SK-N-SH (cell line): Measurements from ENCODE around the gene ANKFN1. TPM values are rescaled to one million over a fixed set of nuclear protein-coding genes. Genes with fewer than 3 reads are reported as not detected.

Experiments
- CTCF ChIA-PET: fragments of 300-600, 350-600 bp; formaldehyde crosslinking; extraction: SDS; loops from one replicate; lab custom pipeline; 2021; lab: Yijun Ruan, JAX
- POLR2A ChIA-PET: fragments of 350-600 bp; sonication (Branson Sonifier 250); formaldehyde crosslinking; extraction: SDS; loops from one replicate; lab custom pipeline; 2020; ENCODE audit warnings: antibody characterized with exemption, inconsistent platforms; lab: Yijun Ruan, JAX
- DNase-seq: peaks from one replicate; pipeline ENCODE4 v3.0.0; 2012
- H2AFZ ChIP-seq: fragments of 200-600 bp; sonication (generic); 2 replicates; pipeline ENCODE4 v1.8.1; 2016; ENCODE audit warnings: antibody characterized with exemption, mild to moderate bottlenecking, low read depth
- H3F3A ChIP-seq: fragments of 200-600 bp; sonication (generic); replicated peaks from 2 replicates; pipeline ENCODE3; 2016; ENCODE audit warnings: antibody characterized with exemption, mild to moderate bottlenecking; ENCODE audit not compliant: insufficient read depth
- H3K27ac ChIP-seq, 2 experiments: fragments of 200-500 bp in 1 of 2; fragments of 200-600 bp in 1 of 2; sonication (Bioruptor generic) in 1 of 2; sonication (generic), shearing (Covaris generic) in 1 of 2; 2 replicates each; pipeline versions ENCODE4 v1.5.1 to v1.6.1; 2014 to 2016; ENCODE audit warnings: low read depth in 2 of 2, inconsistent platforms in 1 of 2, low read length in 1 of 2, mild to moderate bottlenecking in 1 of 2, mixed read lengths in 1 of 2
- H3K27me3 ChIP-seq: fragments of 200-600 bp; sonication (generic), shearing (Covaris generic); 2 replicates; pipeline ENCODE4 v1.6.1; 2016; ENCODE audit warnings: mixed run types; ENCODE audit not compliant: insufficient read depth
- H3K36me3 ChIP-seq, 2 experiments: fragments of 200-500 bp in 1 of 2; fragments of 200-600 bp in 1 of 2; sonication (Bioruptor generic) in 1 of 2; sonication (generic) in 1 of 2; replicated peaks in 1 of 2; 2 replicates each; pipeline versions ENCODE3 to v1.5.1; 2014 to 2016; ENCODE audit warnings: low read length in 1 of 2, mild to moderate bottlenecking in 1 of 2; ENCODE audit not compliant: insufficient read depth in 2 of 2, control insufficient read depth in 1 of 2
- H3K4me1 ChIP-seq, 2 experiments: fragments of 200-500 bp in 1 of 2; fragments of 200-600 bp in 1 of 2; sonication (Bioruptor generic) in 1 of 2; sonication (generic), shearing (Covaris generic) in 1 of 2; 2 replicates each; pipeline versions ENCODE4 v1.5.1 to v1.6.1; 2014 to 2016; ENCODE audit warnings: low read depth in 1 of 2, low read length in 1 of 2, mixed run types in 1 of 2; ENCODE audit not compliant: insufficient read depth in 2 of 2, control insufficient read depth in 1 of 2
- H3K4me2 ChIP-seq: fragments of 200-600 bp; sonication (generic), shearing (Covaris generic); 2 replicates; pipeline ENCODE4 v1.6.1; 2017; ENCODE audit warnings: mixed run types
- H3K4me3 ChIP-seq, 2 experiments: fragments of 200-500 bp in 1 of 2; fragments of 200-600 bp in 1 of 2; sonication (Bioruptor generic) in 1 of 2; sonication (generic), shearing (Covaris generic) in 1 of 2; 2 replicates each; pipeline versions ENCODE4 v1.5.1 to v1.8.1; 2014 to 2016; ENCODE audit warnings: low read depth in 2 of 2, inconsistent platforms in 1 of 2, low read length in 1 of 2, mild to moderate bottlenecking in 1 of 2, mixed read lengths in 1 of 2, moderate library complexity in 1 of 2
- H3K79me2 ChIP-seq: fragments of 200-600 bp; sonication (generic); 2 replicates; pipeline ENCODE4 v1.8.1; 2017; ENCODE audit warnings: mild to moderate bottlenecking; ENCODE audit not compliant: insufficient read depth
- H3K9ac ChIP-seq: fragments of 200-600 bp; sonication (generic); 2 replicates; pipeline ENCODE4 v1.6.1; 2017; ENCODE audit warnings: mixed run types
- H3K9me2 ChIP-seq: fragments of 200-600 bp; sonication (generic); 2 replicates; pipeline ENCODE4 v1.6.1; 2017; ENCODE audit warnings: mixed run types
- H3K9me3 ChIP-seq: fragments of 200-600 bp; sonication (generic); 2 replicates; pipeline ENCODE4 v1.6.1; 2017; ENCODE audit warnings: mixed run types, mild to moderate bottlenecking, moderate library complexity
- H4K20me1 ChIP-seq: fragments of 200-600 bp; sonication (generic); 2 replicates; pipeline ENCODE4 v1.6.1; 2017; ENCODE audit warnings: mild to moderate bottlenecking, mixed run types; ENCODE audit not compliant: insufficient read depth
- ELF1 ChIP-seq: IDR thresholded peaks from 2 replicates; pipeline ENCODE4 v1.4.0; 2012
- EP300 ChIP-seq, 2 experiments: IDR thresholded peaks; 2 replicates each; pipeline versions ENCODE4 v1.4.0 to v1.6.1; 2012; ENCODE audit warnings: borderline replicate concordance in 1 of 2, low read depth in 1 of 2, low read length in 1 of 2
- EZH2phosphoT487 ChIP-seq: fragments of 200-600 bp; sonication (generic); IDR thresholded peaks from 2 replicates; pipeline ENCODE4 v1.6.1; 2017; ENCODE audit warnings: low read depth, mixed run types, mild to moderate bottlenecking, antibody characterized with exemption, moderate library complexity, borderline replicate concordance
- FOSL2 ChIP-seq: IDR thresholded peaks from 2 replicates; pipeline ENCODE4 v1.4.0; 2012; ENCODE audit warnings: low read depth, mild to moderate bottlenecking, moderate library complexity, borderline replicate concordance
- FOXJ3 ChIP-seq: sonication (generic); formaldehyde crosslinking; IDR thresholded peaks from 2 replicates; pipeline ENCODE4 v1.5.1; 2020; ENCODE audit warnings: mild to moderate bottlenecking, missing genetic modification reagents
- JUND ChIP-seq: IDR thresholded peaks from 2 replicates; pipeline ENCODE4 v1.4.0; 2012
- NRF1 ChIP-seq: IDR thresholded peaks from 2 replicates; pipeline ENCODE4 v1.6.1; 2012; ENCODE audit warnings: low read depth, mild to moderate bottlenecking, low read length
- POLR2AphosphoS5 ChIP-seq: IDR thresholded peaks from 2 replicates; pipeline ENCODE4 v1.6.1; 2012; ENCODE audit warnings: low read depth, low read length
- RCOR1 ChIP-seq: fragments of 150-350 bp; IDR thresholded peaks from 2 replicates; pipeline ENCODE4 v1.6.1; 2017; ENCODE audit warnings: antibody characterized with exemption, low read length
- RFX5 ChIP-seq: IDR thresholded peaks from 2 replicates; pipeline ENCODE4 v1.6.1; 2012; ENCODE audit warnings: mild to moderate bottlenecking, improper control_type of control experiment, low read length
- TAF1 ChIP-seq: IDR thresholded peaks from 2 replicates; pipeline ENCODE4 v1.6.1; 2012; ENCODE audit warnings: low read depth, mild to moderate bottlenecking, low read length, moderate library complexity, borderline replicate concordance
- TCF12 ChIP-seq: IDR thresholded peaks from 2 replicates; pipeline ENCODE4 v1.4.0; 2012
- TEAD4 ChIP-seq: IDR thresholded peaks from 2 replicates; pipeline ENCODE4 v1.4.0; 2012; ENCODE audit warnings: mild to moderate bottlenecking, borderline replicate concordance; ENCODE audit not compliant: insufficient read depth
- WGBS: methylation state at CpG from one replicate; pipeline ENCODE4 v1.1.6; 2017; ENCODE audit warnings: low lambda C conversion rate; 5-methylcytosine and 5-hydroxymethylcytosine counted together
- polyA plus RNA-seq, 3 experiments: library from polyadenylated mRNA; depleted of rRNA; stranded (reverse); fragments of >200 nt; gene quantifications; 2 replicates each; pipeline ENCODE4 v1.2.3, GENCODE V29; 2012
- TF ChIP-seq, protein P1 (sequence below): IDR thresholded peaks from 2 replicates; pipeline ENCODE4 v1.4.0; 2012; ENCODE audit warnings: low read depth, borderline replicate concordance
- TF ChIP-seq, protein P2 (sequence below): IDR thresholded peaks from 2 replicates; pipeline ENCODE4 v1.6.1; 2012; ENCODE audit warnings: mild to moderate bottlenecking, low read depth, low read length, moderate library complexity
- TF ChIP-seq, protein P3 (sequence below): fragments of 200-600 bp; sonication (generic); IDR thresholded peaks from 2 replicates; pipeline ENCODE4 v1.6.1; 2017; ENCODE audit warnings: antibody characterized with exemption, mild to moderate bottlenecking, moderate library complexity

Gene ANKFN1
- polyA plus RNA-seq, 1 of the 3 experiments (the other 2 are of a cell fraction) = 0.07 TPM

DNA sequence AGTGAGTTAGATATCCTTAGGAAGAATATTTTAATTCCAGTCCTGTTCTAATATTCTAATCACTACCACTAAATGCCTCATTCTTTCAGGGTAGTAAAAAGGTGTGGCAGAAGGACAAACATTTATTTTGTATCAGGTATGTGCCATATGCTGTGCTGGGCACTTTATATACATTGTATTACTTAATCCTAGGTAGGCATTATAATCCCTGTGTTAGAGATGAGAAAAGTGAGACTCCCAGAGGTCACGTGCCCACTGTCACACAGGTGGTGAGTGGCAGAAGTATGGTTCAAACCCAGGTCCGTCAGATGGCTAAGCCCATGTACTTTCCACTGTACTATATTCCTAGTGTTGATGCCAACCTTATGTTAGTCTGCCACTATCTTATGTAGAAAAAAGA is 335.5 kb downstream of the ANKFN1 start:
- H3K4me1 ChIP-seq = no peaks in the 10 kb centered on the region
- H3K36me3 ChIP-seq = no peaks in the 10 kb centered on the region
- no peak overlapping the region for H3K4me2 ChIP-seq
- H3K27ac ChIP-seq = no peak overlapping the region
- H4K20me1 ChIP-seq = no peaks in the 10 kb centered on the region
- no peaks in the 10 kb centered on the region for H3K79me2 ChIP-seq
- CTCF ChIA-PET = interaction anchor here (1.3 to 2.3 kb wide), 3 partner anchors 9 to 12 kb away, joined by 3 to 11 read pairs (median 3); no protein-coding TSS in a partner anchor
- H2AFZ ChIP-seq = no peak overlapping the region
- no peaks in the 10 kb centered on the region for H3K27me3 ChIP-seq
- H3K4me3 ChIP-seq = no peak overlapping the region
- no peaks in the 10 kb centered on the region for H3K9me3 ChIP-seq
- TF ChIP-seq ELF1 = no peak
- TF ChIP-seq, protein P1, sequence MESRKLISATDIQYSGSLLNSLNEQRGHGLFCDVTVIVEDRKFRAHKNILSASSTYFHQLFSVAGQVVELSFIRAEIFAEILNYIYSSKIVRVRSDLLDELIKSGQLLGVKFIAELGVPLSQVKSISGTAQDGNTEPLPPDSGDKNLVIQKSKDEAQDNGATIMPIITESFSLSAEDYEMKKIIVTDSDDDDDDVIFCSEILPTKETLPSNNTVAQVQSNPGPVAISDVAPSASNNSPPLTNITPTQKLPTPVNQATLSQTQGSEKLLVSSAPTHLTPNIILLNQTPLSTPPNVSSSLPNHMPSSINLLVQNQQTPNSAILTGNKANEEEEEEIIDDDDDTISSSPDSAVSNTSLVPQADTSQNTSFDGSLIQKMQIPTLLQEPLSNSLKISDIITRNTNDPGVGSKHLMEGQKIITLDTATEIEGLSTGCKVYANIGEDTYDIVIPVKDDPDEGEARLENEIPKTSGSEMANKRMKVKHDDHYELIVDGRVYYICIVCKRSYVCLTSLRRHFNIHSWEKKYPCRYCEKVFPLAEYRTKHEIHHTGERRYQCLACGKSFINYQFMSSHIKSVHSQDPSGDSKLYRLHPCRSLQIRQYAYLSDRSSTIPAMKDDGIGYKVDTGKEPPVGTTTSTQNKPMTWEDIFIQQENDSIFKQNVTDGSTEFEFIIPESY = no peak
- no peak overlapping the region for H3K9ac ChIP-seq
- POLR2A ChIA-PET = no interaction called here
- no peaks in the 10 kb centered on the region for H3F3A ChIP-seq
- DNase-seq = no peak
- no peaks in the 10 kb centered on the region for H3K9me2 ChIP-seq
- 10% methylated on average over 2 of the region's 2 CpGs for WGBS

DNA sequence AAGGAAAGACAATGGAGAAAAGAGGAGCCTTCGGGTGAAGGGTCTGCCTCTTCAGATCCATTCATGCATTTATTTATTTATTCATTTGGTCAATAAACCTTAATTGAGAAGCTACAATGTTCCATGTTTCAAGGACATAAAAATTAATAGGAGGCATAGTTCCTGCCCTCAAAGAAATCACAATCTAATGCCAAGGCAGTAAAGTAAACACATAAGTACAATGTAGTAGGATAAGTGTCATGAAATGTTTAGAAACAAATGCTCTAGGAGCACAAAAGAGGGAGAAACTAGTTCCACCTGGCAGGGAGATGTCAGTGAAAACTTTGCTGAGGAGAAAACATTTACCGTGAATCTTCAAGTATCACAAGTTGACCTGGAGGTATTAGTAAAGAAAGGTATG is 336.7 kb downstream of the ANKFN1 start:
- 3% methylated on average over 2 of the region's 2 CpGs for WGBS
- Histone ChIP-seq H3K4me2 (no peak overlapping the region), H3F3A (no peaks in the 10 kb centered on the region), H3K4me3 (no peak overlapping the region), H3K36me3 (no peaks in the 10 kb centered on the region), H2AFZ (no peak overlapping the region), H3K4me1 (no peaks in the 10 kb centered on the region), H4K20me1 (no peaks in the 10 kb centered on the region), H3K9me3 (no peaks in the 10 kb centered on the region), H3K27ac (no peak overlapping the region), H3K9me2 (no peaks in the 10 kb centered on the region), H3K27me3 (no peaks in the 10 kb centered on the region), H3K79me2 (no peaks in the 10 kb centered on the region), H3K9ac (no peak overlapping the region)
- ChIA-PET POLR2A (no interaction called here), CTCF (interaction anchor here (0.9 to 2.3 kb wide), 5 partner anchors 8 to 226 kb away, joined by 3 to 11 read pairs (median 3); no protein-coding TSS in a partner anchor)
- DNase-seq = no peak
- no peak for TF ChIP-seq TCF12

DNA sequence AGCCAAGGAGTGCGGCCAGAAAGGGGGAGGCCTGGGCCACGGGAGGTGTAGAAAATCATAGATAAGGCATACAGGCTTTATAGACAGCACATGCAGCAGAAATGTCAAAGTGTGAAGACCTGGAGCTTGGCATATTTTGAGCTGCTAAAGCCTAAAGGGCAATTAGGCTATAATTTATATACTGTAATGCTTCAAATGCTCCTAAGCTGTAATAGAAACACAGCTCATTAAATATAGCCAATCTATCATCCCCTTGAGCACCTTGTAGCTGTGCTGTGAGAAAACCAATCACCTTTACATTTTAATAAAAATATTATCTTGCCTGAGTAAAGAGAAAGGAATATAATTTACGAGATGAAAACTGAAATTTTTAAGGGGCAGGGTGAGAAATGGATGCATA is 342.3 kb downstream of the ANKFN1 start:
- Histone ChIP-seq H2AFZ (no peak overlapping the region), H3K27me3 (no peaks in the 10 kb centered on the region), H4K20me1 (no peaks in the 10 kb centered on the region), H3K79me2 (no peaks in the 10 kb centered on the region), H3K9me2 (no peaks in the 10 kb centered on the region), H3K4me1 (no peaks in the 10 kb centered on the region), H3K4me2 (no peak overlapping the region), H3F3A (no peaks in the 10 kb centered on the region), H3K36me3 (no peaks in the 10 kb centered on the region), H3K27ac (no peak overlapping the region), H3K4me3 (no peak overlapping the region), H3K9me3 (no peaks in the 10 kb centered on the region), H3K9ac (no peak overlapping the region)
- WGBS = 1% methylated on average over 3 of the region's 3 CpGs
- ChIA-PET POLR2A (no interaction called here), CTCF (interaction anchor here (1.0 to 3.4 kb wide), 3 partner anchors 18 to 220 kb away, joined by 3 to 15 read pairs (median 4); no protein-coding TSS in a partner anchor)
- DNase-seq = no peak
- no peak for TF ChIP-seq TCF12
- no peak for TF ChIP-seq FOXJ3 (CRISPR knock-in tag)
- TF ChIP-seq POLR2AphosphoS5 = no peak
- TF ChIP-seq, protein P2, sequence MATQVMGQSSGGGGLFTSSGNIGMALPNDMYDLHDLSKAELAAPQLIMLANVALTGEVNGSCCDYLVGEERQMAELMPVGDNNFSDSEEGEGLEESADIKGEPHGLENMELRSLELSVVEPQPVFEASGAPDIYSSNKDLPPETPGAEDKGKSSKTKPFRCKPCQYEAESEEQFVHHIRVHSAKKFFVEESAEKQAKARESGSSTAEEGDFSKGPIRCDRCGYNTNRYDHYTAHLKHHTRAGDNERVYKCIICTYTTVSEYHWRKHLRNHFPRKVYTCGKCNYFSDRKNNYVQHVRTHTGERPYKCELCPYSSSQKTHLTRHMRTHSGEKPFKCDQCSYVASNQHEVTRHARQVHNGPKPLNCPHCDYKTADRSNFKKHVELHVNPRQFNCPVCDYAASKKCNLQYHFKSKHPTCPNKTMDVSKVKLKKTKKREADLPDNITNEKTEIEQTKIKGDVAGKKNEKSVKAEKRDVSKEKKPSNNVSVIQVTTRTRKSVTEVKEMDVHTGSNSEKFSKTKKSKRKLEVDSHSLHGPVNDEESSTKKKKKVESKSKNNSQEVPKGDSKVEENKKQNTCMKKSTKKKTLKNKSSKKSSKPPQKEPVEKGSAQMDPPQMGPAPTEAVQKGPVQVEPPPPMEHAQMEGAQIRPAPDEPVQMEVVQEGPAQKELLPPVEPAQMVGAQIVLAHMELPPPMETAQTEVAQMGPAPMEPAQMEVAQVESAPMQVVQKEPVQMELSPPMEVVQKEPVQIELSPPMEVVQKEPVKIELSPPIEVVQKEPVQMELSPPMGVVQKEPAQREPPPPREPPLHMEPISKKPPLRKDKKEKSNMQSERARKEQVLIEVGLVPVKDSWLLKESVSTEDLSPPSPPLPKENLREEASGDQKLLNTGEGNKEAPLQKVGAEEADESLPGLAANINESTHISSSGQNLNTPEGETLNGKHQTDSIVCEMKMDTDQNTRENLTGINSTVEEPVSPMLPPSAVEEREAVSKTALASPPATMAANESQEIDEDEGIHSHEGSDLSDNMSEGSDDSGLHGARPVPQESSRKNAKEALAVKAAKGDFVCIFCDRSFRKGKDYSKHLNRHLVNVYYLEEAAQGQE = no peak
- TF ChIP-seq EP300 (IDR thresholded peaks at IDR 0.05; ENCODE audit: borderline replicate concordance in 1 of 2, low read depth in 1 of 2, low read length in 1 of 2) = no peak
- no peak for TF ChIP-seq RCOR1
- TF ChIP-seq RFX5 = no peak
- TF ChIP-seq TEAD4 = no peak
- TF ChIP-seq, protein P3, sequence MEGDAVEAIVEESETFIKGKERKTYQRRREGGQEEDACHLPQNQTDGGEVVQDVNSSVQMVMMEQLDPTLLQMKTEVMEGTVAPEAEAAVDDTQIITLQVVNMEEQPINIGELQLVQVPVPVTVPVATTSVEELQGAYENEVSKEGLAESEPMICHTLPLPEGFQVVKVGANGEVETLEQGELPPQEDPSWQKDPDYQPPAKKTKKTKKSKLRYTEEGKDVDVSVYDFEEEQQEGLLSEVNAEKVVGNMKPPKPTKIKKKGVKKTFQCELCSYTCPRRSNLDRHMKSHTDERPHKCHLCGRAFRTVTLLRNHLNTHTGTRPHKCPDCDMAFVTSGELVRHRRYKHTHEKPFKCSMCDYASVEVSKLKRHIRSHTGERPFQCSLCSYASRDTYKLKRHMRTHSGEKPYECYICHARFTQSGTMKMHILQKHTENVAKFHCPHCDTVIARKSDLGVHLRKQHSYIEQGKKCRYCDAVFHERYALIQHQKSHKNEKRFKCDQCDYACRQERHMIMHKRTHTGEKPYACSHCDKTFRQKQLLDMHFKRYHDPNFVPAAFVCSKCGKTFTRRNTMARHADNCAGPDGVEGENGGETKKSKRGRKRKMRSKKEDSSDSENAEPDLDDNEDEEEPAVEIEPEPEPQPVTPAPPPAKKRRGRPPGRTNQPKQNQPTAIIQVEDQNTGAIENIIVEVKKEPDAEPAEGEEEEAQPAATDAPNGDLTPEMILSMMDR = no peak
- TF ChIP-seq FOSL2 = no peak
- TF ChIP-seq JUND = no peak
- TF ChIP-seq TAF1 = no peak
- TF ChIP-seq NRF1 = no peak
- TF ChIP-seq EZH2phosphoT487 = no peak
